PFSK-1 (cell line): Measurements from ENCODE around the gene ADCY4.

Experiments used
- FOXP2 ChIP-seq: optimal IDR thresholded peaks from 2 replicates; pipeline ENCODE3; 2011; ENCODE audit warnings: borderline replicate concordance, control low read depth, inconsistent platforms; ENCODE audit not compliant: insufficient read depth; ENCODE audit errors: extremely low read length, extremely low read depth
- POLR2AphosphoS5 ChIP-seq: IDR thresholded peaks from 2 replicates; pipeline ENCODE4 v1.6.1; 2012; ENCODE audit warnings: low read depth, mild to moderate bottlenecking, control low read depth, low read length, moderate library complexity
- SIN3A ChIP-seq: IDR thresholded peaks from 2 replicates; pipeline ENCODE4 v1.6.1; 2012; ENCODE audit warnings: mild to moderate bottlenecking, low read length, moderate library complexity, borderline replicate concordance; ENCODE audit not compliant: insufficient read depth
- TAF1 ChIP-seq: IDR thresholded peaks from 2 replicates; pipeline ENCODE4 v1.6.1; 2012; ENCODE audit warnings: low read length, control low read depth, borderline replicate concordance; ENCODE audit not compliant: insufficient read depth
- TF ChIP-seq, protein P1 (sequence below), 2 experiments: IDR thresholded peaks; 2 replicates each; pipeline versions ENCODE4 v1.6.1 to v1.8.0; 2011 to 2012; ENCODE audit warnings: low read depth in 2 of 2, low read length in 2 of 2, control low read depth in 1 of 2, inconsistent platforms in 1 of 2, mild to moderate bottlenecking in 1 of 2, moderate library complexity in 1 of 2; ENCODE audit not compliant: insufficient read depth in 1 of 2

Gene ADCY4

GRCh38 chr14:24327303-24327702 is 7.6 kb downstream of the ADCY4 start:
- no peak for TF ChIP-seq SIN3A
- TF ChIP-seq FOXP2: no peak
- no peak for TF ChIP-seq TAF1
- TF ChIP-seq, protein P1, sequence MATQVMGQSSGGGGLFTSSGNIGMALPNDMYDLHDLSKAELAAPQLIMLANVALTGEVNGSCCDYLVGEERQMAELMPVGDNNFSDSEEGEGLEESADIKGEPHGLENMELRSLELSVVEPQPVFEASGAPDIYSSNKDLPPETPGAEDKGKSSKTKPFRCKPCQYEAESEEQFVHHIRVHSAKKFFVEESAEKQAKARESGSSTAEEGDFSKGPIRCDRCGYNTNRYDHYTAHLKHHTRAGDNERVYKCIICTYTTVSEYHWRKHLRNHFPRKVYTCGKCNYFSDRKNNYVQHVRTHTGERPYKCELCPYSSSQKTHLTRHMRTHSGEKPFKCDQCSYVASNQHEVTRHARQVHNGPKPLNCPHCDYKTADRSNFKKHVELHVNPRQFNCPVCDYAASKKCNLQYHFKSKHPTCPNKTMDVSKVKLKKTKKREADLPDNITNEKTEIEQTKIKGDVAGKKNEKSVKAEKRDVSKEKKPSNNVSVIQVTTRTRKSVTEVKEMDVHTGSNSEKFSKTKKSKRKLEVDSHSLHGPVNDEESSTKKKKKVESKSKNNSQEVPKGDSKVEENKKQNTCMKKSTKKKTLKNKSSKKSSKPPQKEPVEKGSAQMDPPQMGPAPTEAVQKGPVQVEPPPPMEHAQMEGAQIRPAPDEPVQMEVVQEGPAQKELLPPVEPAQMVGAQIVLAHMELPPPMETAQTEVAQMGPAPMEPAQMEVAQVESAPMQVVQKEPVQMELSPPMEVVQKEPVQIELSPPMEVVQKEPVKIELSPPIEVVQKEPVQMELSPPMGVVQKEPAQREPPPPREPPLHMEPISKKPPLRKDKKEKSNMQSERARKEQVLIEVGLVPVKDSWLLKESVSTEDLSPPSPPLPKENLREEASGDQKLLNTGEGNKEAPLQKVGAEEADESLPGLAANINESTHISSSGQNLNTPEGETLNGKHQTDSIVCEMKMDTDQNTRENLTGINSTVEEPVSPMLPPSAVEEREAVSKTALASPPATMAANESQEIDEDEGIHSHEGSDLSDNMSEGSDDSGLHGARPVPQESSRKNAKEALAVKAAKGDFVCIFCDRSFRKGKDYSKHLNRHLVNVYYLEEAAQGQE (IDR thresholded peaks at IDR 0.05; ENCODE audit: insufficient read depth in 1 of 2, low read depth in 2 of 2, low read length in 2 of 2): no peak
- no peak for TF ChIP-seq POLR2AphosphoS5

- TF ChIP-seq, protein P1 (IDR thresholded peaks at IDR 0.05; ENCODE audit: insufficient read depth in 1 of 2, low read depth in 2 of 2, low read length in 2 of 2): no peak
- TF ChIP-seq FOXP2 (no peak), SIN3A (no peak), POLR2AphosphoS5 (no peak), TAF1 (no peak)
Measured at GRCh38 chr14:24325963-24326362, 8.9 kb downstream of the ADCY4 start.

DNA sequence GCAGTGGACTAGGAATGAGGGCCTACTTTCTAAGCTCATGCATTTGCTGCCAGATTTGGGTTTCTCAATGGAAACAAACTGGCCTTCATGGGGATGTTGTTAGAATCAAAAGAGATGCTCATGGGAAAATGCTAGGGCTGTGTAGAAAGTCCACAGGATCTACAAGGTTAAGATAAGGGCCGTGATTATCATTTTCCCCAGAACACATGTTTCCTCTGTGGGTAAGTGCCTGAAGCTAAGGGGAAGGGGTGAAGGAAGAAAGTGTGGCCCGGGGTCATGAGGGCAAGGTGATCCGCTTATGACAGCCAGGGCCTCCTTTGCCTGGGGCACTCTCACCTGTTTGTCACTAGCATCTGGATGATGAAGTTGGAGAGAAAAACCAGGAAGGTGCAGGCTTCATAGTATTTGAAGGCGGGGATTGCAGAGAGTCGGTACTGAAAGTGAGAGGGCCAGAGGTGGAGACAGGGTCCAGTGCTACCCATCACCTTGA is 9.8 kb downstream of the ADCY4 start:
- no peak for TF ChIP-seq POLR2AphosphoS5
- no peak for TF ChIP-seq SIN3A
- TF ChIP-seq, protein P1 (IDR thresholded peaks at IDR 0.05; ENCODE audit: insufficient read depth in 1 of 2, low read depth in 2 of 2, low read length in 2 of 2): no peak
- no peak for TF ChIP-seq FOXP2
- no peak for TF ChIP-seq TAF1

GRCh38 chr14:24324024-24324423 is 10.8 kb downstream of the ADCY4 start:
- TF ChIP-seq, protein P1 (IDR thresholded peaks at IDR 0.05; ENCODE audit: insufficient read depth in 1 of 2, low read depth in 2 of 2, low read length in 2 of 2): no peak
- TF ChIP-seq POLR2AphosphoS5 (no peak), FOXP2 (no peak), TAF1 (no peak), SIN3A (no peak)

DNA sequence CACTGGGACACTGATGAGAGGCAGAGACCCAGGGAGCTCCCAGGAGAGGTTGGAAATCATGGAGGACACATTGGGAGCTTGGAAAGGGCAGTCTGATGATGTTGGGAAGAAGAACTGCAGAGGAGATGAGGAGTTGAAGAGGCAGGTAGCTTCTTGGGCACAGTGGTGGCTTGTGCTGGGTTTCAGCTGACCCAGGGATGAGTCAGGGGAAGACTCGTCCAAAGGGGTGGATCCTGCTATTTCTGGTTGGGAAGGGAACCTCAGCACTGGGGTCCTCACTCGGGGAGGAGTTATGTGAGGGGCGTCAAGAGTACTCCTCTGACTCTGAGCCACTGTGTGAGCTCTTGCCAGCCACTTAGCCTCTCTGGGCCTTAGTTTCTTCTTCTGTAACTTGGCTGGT is 11.5 kb downstream of the ADCY4 start:
- TF ChIP-seq FOXP2 (no peak), POLR2AphosphoS5 (no peak), TAF1 (no peak), SIN3A (no peak)
- TF ChIP-seq, protein P1 (IDR thresholded peaks at IDR 0.05; ENCODE audit: insufficient read depth in 1 of 2, low read depth in 2 of 2, low read length in 2 of 2): no peak
